ENCODE data around the gene BPIFB6.

Gene BPIFB6

GRCh38 chr20:33026779-33027759 lies 4.4 kb upstream of the BPIFB6 start:
- no peak for DNase-seq (ENCODE audit: low read depth in 2 of 2)
- H3K4me3 ChIP-seq (replicated peaks in 1 of 2; ENCODE audit: low read depth in 2 of 2, low read length in 2 of 2) = no peak overlapping the region
- no peak for TF ChIP-seq CTCF (IDR thresholded peaks at IDR 0.05; ENCODE audit: low read depth, low read length)

DNA sequence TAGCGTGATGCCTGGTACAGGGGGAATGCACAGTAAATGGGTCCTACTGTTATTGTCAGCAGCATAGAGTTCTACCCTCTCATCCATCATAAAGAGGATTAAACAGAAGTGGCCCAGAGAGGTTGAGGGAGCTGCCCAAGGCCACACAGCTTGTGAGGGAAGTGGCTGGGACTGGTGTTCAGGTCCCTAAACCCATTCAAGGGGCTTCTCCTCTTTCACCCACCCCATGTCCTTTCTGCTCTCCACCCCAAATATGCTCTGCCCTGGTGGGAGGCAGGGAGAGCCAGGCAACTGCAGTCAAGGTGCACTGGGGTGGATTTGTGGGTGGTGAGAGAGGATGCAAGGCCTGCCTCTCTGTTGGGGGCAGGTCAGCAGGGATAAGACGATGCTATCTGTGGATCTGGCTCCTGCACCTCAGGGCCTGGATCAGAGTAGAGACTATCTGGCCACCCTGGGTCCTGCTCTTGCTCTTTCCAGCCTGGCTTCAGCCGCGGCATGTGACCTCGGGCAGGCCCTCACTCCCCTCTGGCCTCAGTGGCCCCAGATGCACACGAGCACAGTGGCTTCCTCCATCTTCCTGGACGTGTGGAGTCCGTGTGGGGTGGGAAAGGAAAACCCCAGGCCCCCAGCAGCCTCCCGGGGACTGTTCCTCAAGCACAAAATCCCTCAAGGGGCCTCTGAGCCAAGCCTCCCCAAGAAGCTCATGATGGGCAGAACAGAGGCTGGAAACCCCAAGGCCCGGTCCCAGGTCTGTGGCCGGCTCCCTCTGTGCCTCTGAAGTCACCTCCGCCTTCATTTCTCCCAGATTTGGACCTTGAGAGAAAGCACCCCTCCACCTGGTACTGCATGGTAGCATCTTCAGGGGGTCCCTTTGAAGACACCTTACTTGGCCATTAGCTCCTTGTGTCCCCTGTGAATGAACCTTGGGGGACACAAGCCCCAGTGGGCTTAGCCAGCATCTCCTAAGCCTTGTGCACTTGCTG lies 3.4 kb upstream of the BPIFB6 start:
- no peak overlapping the region for H3K4me3 ChIP-seq (replicated peaks in 1 of 2; ENCODE audit: low read depth in 2 of 2, low read length in 2 of 2)
- no peak for TF ChIP-seq CTCF (IDR thresholded peaks at IDR 0.05; ENCODE audit: low read depth, low read length)
- DNase-seq (ENCODE audit: low read depth in 2 of 2) = no peak

- no peak for DNase-seq (ENCODE audit: low read depth in 2 of 2)
- no peak overlapping the region for H3K4me3 ChIP-seq (replicated peaks in 1 of 2; ENCODE audit: low read depth in 2 of 2, low read length in 2 of 2)
- TF ChIP-seq CTCF (IDR thresholded peaks at IDR 0.05; ENCODE audit: low read depth, low read length) = no peak
Observed at GRCh38 chr20:33028875-33029274, 2.6 kb upstream of the BPIFB6 start.

DNA sequence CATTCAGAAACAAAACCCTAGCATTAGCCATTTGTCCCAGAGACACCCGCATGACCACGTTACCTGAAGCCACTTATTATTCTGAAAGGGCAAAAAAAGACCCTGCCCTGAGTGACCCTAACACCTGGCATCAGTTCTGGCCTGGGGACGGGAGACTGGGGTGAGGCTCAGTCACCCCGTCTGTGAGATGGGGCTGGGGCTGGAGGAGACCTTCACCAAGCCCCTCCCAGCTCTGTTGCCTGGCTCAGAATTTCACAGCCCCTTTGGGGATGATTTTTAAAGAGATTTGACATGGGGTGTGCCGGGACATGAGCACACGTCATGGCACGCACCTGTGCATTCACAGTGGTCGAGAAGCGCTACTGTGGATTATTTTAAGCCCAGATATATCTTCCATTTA lies 1.4 kb upstream of the BPIFB6 start:
- H3K4me3 ChIP-seq (replicated peaks in 1 of 2; ENCODE audit: low read depth in 2 of 2, low read length in 2 of 2) = no peak overlapping the region
- no peak for TF ChIP-seq CTCF (IDR thresholded peaks at IDR 0.05; ENCODE audit: low read depth, low read length)
- no peak for DNase-seq (ENCODE audit: low read depth in 2 of 2)

GRCh38 chr20:33030569-33030968 lies 879 bp upstream of the BPIFB6 start:
- TF ChIP-seq CTCF (IDR thresholded peaks at IDR 0.05; ENCODE audit: low read depth, low read length) = no peak
- H3K4me3 ChIP-seq (replicated peaks in 1 of 2; ENCODE audit: low read depth in 2 of 2, low read length in 2 of 2) = no peak overlapping the region

GRCh38 chr20:33032555-33032954 lies 1.1 kb downstream of the BPIFB6 start:
- no peak for TF ChIP-seq CTCF (IDR thresholded peaks at IDR 0.05; ENCODE audit: low read depth, low read length)
- H3K4me3 ChIP-seq (replicated peaks in 1 of 2; ENCODE audit: low read depth in 2 of 2, low read length in 2 of 2) = no peak overlapping the region
- DNase-seq (ENCODE audit: low read depth in 2 of 2) = no peak

More at GRCh38 chr20:33030569-33030968, 879 bp upstream of the BPIFB6 start:
- no peak for DNase-seq (ENCODE audit: low read depth in 2 of 2)

All from cardiac fibroblast (primary cell).